DMS53 treated with DMSO at 0.1 percent for 48 hours (cell line): ENCODE measurements around the gene TMEM271.

Source experiments
- DNase-seq: peaks from one replicate; lab custom pipeline; 2025; ENCODE audit not compliant: unreplicated experiment; lab: John Stamatoyannopoulos, UW

Gene TMEM271

DNA sequence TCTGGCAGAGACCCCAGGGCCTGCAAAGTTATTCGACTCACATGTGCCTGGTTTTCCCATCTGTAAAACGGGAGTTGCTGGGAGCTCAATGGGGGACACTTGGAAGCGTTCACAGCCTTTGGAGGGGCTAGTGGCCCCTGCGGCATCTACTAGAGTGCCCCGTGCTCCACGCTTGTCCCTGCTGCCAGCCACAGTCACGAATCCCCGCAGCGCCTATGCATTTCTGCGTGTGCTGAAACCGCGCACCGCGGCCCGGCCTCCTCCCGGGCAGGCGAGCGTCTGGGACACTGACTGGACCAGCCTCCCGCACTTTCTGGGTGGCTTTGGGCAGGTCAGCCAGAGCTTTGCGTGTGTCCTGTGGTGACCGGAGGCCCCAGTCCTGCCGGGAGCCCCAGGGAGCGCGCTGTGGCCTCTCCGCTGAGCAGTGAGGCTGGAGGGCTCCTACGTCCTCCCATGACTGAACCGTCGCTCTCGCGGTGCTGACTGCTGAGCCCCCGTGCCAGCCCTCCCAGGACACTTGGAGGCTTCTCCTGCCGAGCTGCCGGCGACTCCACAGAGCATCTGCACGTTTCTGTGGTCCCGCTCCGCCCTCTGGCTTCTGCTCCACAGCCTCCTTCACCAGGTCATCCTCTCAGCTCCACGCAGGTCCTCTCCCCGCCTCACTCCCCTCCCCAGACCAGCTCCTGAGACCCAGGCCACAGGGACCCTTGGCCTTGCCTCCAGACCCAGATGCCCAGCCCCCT, 40.7 kb downstream of the TMEM271 start:
- DNase-seq: no peak

DNA sequence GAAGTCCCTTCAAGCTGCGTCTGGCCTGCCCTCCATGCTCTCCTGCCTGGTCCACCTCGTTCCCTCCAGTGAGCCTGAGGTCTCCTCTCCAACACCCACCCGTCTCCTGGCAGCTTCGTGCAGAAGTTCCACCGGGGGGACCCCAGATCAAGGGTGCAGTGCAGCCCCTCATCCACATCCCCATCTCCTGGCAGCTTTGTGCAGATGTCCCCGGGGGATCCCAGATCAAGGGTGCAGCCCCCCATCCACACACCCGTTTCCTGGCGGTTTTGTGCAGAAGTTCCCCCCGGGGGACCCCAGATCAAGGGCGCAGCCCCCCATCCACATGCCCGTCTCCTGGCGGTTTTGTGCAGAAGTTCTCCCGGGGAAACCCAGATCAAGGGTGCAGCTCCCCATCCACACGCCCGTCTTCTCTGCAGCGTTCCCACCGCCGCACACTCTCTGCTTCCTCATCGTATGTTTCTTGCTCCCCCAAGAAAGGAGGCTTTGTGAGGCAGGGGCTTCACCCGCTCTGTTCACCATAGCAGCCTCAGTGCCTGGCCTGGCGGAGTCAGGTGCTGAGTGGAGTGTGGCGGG, 41.4 kb downstream of the TMEM271 start:
- no peak for DNase-seq

DNA sequence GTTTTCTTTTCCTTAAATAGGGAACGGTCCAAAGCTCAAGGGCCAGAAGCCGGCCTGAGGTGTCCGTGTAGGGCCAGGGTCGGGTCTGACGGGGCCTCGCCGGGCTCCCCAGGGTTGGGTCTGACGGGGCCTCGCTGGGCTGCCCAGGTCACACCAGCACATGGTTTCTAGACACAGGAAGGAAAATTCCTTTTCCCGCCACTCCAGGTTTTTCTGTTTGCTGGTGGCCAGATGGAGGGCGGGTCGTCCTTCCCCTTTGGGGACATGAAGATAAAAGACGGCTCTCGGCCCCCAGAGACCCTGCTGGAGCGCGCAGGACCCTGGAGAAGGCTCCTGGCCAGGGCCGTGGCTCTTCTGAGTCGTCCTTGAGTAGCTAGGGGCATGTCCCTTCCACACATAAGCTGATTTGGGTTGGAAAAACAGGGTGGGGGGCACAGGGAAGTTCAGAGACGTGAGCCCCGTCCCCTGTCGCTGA, 42.0 kb downstream of the TMEM271 start:
- no peak for DNase-seq

DNA sequence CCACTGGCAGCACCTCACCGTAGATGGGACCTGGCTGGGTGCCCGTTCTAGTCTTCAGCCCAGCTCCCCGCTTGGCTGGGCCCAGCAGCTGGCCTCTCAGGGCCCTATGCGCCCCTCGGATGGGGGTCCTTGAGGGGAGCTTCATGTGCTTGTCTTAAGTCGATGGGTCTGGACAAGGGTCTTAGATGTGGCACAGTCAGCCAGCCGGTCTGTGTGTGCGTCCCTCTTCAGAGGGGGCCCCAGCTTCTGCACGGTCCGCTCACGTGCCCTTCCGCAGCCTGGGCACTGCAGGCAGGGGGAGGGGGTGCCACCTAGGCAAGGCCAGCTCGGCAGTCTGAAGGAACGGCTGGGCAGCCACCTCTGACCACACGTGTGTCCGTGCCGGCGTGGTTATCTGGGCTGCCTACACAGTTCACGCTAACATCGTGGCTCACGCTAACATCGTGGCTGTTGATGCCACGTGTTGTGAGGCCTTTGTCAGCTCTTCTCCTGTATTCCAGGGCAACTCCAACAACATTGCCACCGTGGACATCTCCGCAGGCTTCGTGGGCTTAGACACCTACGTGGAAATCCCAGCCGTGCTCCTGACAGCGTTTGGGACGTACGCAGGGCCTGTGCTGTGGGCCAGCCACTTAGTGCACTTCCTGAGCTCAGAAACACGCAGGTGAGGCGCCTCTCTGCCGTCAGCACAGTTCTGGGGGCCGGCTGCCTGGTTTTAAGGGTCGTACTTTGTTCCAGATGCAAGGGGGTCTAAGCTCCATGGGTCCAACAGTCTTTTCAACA, 42.6 kb downstream of the TMEM271 start:
- DNase-seq: no peak

DNA sequence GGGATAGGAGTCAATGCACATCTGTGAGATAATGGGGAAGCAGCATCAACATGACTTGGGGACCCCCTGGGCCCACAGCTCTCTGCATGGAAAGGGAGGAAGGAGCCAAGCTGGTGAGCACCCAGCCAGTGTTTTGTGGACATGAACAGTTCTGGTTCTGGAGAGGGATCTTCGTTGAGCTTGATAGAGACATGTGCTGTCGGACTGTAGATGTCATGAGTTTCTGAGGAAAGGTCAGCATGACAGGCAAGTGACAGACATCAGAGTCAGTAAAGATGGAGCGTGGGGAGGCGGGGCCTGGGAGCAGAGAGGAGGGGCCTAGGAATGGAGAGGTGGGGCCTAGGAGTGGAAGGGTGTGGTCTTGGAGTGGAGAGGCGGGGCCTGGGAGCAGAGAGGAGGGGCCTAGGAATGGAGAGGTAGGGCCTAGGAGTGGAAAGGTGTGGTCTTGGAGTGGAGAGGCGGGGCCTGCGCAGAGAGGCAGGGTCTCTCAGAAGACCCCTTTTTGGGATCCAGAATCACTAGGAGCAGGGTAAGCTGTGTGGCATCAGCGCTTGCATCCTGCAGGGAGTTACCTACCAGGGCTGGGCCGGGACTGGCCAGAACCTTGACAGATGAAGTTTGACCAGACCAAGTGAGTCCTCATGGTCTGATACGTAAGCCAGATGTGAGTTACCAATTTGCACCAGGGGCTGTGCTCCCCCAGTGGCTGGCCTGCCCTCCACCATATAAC, 43.3 kb downstream of the TMEM271 start:
- DNase-seq: no peak

DNA sequence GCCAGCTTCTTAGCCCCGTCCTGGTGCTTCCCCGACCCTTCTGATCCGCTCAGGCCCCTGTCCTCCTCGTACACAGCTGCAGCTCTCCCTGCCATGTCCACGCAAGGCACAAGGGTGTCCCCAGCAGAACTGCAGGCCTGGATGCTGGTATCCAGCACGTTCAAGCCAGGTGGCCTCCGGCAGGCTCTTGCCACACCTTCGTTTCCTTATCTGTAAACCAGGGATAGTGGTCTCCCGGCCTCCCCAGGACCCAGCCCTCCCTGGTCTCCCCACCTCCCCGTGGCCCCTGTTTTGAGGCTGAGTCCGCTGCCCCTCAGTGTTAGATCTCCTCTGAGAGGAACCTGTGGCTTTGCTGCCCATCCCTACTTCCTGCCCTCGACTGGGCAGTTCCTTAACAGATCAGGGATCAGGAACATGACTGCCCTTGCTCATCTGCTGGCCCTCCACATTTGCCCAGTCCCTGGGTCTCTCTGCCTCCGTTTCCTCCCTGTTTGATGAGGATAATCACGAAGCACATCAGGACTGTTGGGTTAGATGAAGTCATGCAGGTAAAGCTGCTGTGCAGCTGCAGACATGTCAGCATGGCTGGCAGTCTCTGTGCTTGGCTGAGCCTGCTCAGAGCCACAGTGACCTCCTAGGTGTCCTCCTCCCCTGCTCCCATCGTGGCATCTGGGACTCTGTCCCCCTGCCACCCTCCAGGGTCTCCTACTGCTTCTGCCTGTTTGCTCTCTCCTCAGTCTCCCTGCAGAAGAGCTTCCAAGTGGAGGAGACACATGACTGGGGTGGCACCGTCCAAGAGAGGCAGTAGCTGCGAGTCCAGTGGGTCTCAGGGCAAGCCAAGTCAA, 44.2 kb downstream of the TMEM271 start:
- no peak for DNase-seq

DNA sequence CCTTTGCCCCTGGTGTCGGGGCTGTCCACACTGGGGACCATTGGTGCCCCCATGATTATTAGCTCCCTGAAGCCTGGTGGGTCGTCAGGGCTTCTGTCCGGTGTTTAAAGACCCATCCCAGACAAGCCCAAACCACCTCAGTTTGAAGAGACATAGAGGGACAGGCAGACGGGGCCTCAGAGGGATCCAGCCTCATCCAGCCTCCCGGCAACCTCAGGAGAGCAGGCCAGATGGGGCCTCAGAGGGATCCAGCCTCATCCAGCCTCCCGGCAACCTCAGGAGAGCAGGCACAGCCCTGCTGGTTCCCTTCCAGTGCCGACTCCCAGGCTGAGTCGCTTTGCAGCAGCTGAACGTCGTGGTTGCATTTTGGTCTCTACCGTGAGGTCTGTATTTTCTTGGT, 45.0 kb downstream of the TMEM271 start:
- no peak for DNase-seq

DNA sequence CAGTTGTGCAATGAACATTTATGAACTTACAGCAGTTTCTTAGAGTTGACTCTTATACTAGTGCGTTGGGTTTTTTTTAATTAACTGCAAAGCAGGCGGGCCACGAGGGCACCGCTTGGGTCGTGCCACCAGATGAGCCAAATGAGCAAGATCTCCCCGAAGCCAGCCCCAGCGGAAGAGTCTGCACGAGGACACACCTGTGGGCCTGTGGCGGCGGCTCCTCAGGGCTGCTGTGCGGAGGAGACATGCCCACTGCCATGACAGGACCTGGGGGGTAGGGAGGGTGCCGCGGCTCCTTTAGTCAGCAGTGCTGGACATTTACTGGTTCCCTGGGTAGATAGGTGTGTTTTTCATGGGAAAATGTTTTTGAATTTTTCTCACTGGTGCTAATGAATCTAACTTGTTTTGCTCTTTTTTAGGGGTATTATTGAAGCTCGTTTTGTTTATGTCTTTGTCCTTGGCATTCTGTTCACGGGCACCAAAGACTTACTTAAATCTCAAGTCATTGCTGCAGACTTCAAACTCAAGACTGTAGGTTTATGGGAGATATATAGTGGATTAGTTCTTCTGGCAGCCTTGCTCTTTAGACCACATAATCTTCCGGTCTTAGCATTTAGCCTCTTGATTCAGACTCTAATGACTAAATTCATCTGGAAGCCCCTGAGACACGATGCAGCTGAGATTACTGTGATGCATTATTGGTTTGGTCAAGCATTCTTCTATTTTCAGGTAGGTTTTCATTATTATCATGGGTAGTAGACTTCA, 45.9 kb downstream of the TMEM271 start:
- no peak for DNase-seq

DNA sequence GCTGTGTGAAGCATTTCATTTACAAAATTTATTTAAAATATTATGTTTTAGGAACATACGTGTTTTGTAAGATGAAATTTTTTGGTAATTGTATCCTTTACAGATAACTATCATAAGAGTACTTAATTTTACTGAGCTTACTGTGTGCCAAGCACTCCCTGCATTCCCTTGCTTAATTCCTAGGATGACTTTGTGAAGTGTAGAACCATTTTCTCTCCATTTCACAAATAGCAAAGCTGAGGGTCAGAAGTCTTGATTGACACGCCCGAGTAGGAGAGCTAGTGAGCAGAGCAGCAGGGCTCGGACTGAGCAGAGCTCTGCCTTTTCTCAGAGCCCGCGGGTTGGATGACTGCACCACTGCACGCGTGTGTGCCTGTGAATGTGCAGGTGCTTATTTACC, 46.5 kb downstream of the TMEM271 start:
- no peak for DNase-seq

DNA sequence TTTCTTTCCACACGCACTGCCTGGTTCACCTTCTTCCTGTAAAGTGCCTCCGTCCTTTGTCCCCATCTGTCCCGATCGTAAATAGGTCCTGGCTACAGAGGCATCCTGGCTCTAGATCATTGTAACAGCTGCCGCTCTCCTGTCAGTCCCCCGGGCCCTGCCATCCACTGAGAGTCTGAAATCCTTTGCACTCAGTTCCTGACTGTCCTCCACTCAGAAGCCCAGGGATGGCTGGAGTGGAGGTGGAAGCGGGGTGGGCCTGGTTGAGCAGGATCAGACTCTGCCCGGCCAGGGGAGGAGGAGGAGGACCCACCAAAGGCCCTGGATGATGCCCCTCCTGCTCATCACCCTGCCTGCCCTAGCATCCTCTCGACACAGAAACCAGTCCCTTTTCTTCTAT, 47.3 kb downstream of the TMEM271 start:
- DNase-seq: no peak

DNA sequence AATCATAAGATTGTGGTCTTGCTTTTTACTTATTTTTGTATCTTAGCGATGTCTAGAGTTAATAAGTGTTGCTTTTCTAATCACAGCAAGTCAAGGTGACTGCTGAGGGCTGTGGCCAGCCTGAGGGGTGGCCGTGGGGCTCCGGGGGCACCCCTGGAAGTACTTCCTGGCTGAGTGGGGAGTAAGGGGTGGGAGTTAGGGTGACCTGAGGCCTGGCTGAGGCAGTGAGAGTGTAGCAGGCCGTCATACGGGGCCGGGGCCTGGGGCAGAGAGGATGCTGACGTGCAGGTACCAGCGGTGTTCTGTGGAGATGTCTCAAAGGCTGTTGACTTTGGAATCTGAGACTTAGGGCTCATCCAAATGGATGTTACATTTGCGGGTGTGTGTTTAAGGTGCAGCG, 47.8 kb downstream of the TMEM271 start:
- no peak for DNase-seq

DNA sequence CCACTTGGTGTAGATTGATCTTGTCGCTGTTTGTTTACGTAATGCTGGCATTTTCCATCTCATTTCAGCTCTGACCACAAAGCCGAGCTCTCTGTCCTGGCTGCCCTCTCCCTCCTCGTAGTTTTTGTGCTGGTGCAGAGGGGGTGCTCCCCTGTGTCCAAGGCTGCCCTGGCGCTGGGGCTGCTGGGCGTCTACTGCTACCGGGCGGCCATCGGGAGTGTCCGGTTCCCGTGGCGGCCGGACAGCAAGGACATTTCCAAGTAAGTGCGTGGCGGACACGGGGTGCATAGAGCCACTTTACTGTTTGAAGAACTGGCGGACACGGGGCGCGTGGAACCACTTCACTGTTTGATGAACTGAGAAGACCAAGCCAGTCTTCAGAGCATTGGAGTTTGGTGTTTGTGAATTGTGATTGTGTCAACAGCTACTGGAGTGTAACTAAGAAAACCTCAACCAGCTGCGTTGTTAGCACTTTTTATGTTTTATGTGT, 49.1 kb downstream of the TMEM271 start:
- DNase-seq: no peak

DNA sequence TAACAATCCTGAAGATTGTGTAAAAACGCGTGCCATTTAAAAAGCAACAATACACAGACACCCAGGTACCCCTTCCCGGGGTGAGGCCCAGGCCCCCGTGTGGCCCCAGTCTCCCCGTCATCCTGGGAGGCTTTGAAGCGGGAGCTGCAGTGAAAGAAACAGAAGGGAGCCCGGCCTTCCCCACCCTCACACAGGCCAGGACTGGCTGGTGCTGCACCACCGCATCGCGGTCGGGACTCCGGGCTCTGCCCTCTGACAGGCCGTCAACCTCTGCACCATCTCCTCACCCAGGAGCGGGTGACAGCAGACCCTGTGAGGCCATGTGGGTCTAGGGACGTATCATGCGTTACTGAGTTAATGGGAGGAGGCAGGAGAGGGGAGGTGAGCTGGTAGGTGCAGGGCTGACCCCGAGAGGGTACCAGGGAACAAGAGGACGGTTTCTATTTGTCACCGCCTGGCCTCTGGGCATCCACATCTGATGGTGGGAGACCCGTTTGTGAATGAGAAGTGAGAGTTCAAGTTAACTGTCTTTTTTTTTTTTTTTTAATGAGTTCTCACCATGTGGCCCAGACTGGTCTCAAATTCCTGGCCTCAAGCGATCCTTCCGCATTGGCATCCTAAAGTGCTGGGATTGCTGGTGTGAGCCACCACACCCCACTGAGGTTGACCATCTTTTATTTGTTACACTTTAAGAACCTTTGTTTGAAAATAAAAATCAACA, 49.7 kb downstream of the TMEM271 start:
- no peak for DNase-seq

DNA sequence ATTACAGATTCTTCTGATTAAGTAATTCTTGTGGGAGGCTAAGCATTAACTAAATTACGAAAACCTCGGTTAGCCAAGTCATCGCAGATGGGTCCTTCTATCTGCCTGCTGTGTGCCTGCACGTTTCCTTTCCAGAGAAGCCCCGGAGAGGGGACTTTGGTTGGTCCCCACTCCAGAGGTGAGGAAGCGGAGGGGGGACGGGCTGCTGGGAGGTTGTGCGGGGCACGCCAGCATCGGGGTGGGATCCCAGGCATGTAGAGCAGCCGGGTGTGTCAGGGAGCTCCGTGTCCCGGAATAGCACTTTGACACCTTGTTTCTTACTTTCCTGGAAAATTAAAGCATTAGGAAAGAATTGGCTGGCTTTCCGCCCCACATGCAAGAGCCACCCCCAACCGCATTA, 50.4 kb downstream of the TMEM271 start:
- DNase-seq: no peak

DNA sequence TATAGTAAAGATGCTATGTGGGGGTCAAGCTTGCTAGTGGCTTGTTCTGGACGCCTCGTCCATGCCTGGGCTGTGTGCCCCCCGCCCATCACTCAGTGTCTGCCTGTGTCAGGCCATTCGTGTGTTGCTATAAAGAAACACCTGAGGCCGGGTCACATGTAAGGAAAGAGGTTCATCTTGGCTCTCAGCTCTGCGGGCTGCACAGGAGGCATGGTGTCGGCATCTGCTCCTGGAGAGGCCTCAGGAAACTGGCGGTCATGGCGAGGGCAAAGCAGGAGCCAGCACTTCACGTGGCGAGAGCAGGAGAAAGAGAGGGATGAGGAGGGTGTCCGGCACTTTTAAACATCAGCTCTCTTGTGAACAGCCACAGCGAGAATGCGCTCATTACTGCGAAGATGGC, 51.9 kb downstream of the TMEM271 start:
- no peak for DNase-seq
